PFSK-1 (cell line): Measurements from ENCODE around the gene JAKMIP1.

Source experiments
- FOXP2 ChIP-seq: optimal IDR thresholded peaks from 2 replicates; pipeline ENCODE3; 2011; ENCODE audit warnings: borderline replicate concordance, control low read depth, inconsistent platforms; ENCODE audit not compliant: insufficient read depth; ENCODE audit errors: extremely low read length, extremely low read depth
- POLR2AphosphoS5 ChIP-seq: IDR thresholded peaks from 2 replicates; pipeline ENCODE4 v1.6.1; 2012; ENCODE audit warnings: low read depth, mild to moderate bottlenecking, control low read depth, low read length, moderate library complexity
- REST ChIP-seq, 2 experiments: IDR thresholded peaks; 2 replicates each; pipeline versions ENCODE4 v1.6.1 to v1.8.0; 2011 to 2012; ENCODE audit warnings: low read depth in 2 of 2, low read length in 2 of 2, control low read depth in 1 of 2, inconsistent platforms in 1 of 2, mild to moderate bottlenecking in 1 of 2, moderate library complexity in 1 of 2; ENCODE audit not compliant: insufficient read depth in 1 of 2
- SIN3A ChIP-seq: IDR thresholded peaks from 2 replicates; pipeline ENCODE4 v1.6.1; 2012; ENCODE audit warnings: mild to moderate bottlenecking, low read length, moderate library complexity, borderline replicate concordance; ENCODE audit not compliant: insufficient read depth
- TAF1 ChIP-seq: IDR thresholded peaks from 2 replicates; pipeline ENCODE4 v1.6.1; 2012; ENCODE audit warnings: low read length, control low read depth, borderline replicate concordance; ENCODE audit not compliant: insufficient read depth

Gene JAKMIP1

GRCh38 chr4:6058531-6059374 is 141.6 kb downstream of the JAKMIP1 start:
- no peak for TF ChIP-seq SIN3A
- no peak for TF ChIP-seq POLR2AphosphoS5
- TF ChIP-seq TAF1 = no peak
- TF ChIP-seq FOXP2 = no peak
- no peak for TF ChIP-seq REST (IDR thresholded peaks at IDR 0.05; ENCODE audit: insufficient read depth in 1 of 2, low read depth in 2 of 2, low read length in 2 of 2)

GRCh38 chr4:6056976-6057766 is 143.2 kb downstream of the JAKMIP1 start:
- TF ChIP-seq TAF1 = no peak
- TF ChIP-seq POLR2AphosphoS5 = no peak
- TF ChIP-seq REST (IDR thresholded peaks at IDR 0.05; ENCODE audit: insufficient read depth in 1 of 2, low read depth in 2 of 2, low read length in 2 of 2) = no peak
- no peak for TF ChIP-seq FOXP2
- no peak for TF ChIP-seq SIN3A

GRCh38 chr4:6055436-6055835 is 144.9 kb downstream of the JAKMIP1 start:
- TF ChIP-seq POLR2AphosphoS5 (no peak), SIN3A (no peak), FOXP2 (no peak), REST (IDR thresholded peaks at IDR 0.05; ENCODE audit: insufficient read depth in 1 of 2, low read depth in 2 of 2, low read length in 2 of 2) (no peak), TAF1 (no peak)

GRCh38 chr4:6055030-6055429 is 145.3 kb downstream of the JAKMIP1 start:
- TF ChIP-seq FOXP2 (no peak), TAF1 (no peak), SIN3A (no peak), POLR2AphosphoS5 (no peak), REST (IDR thresholded peaks at IDR 0.05; ENCODE audit: insufficient read depth in 1 of 2, low read depth in 2 of 2, low read length in 2 of 2) (no peak)
